Measurements from ENCODE around the gene HSP90B1.

Gene HSP90B1

GRCh38 chr12:103930034-103930786 is at the start of gene HSP90B1:
Gene HSP90B1 (plus strand): TSS chr12:103930410. CDS start chr12:103930516, 106 bp downstream.
- peak; percentile 95 for DNase-seq (ENCODE audit: low spot score)
- in situ Hi-C loops (cut with MboI; ENCODE audit: low pct_unique_long_range_greater_than_20kb, low sequenced_read_pairs, unreplicated experiment): no loop called here
- TF ChIP-seq, protein P1, sequence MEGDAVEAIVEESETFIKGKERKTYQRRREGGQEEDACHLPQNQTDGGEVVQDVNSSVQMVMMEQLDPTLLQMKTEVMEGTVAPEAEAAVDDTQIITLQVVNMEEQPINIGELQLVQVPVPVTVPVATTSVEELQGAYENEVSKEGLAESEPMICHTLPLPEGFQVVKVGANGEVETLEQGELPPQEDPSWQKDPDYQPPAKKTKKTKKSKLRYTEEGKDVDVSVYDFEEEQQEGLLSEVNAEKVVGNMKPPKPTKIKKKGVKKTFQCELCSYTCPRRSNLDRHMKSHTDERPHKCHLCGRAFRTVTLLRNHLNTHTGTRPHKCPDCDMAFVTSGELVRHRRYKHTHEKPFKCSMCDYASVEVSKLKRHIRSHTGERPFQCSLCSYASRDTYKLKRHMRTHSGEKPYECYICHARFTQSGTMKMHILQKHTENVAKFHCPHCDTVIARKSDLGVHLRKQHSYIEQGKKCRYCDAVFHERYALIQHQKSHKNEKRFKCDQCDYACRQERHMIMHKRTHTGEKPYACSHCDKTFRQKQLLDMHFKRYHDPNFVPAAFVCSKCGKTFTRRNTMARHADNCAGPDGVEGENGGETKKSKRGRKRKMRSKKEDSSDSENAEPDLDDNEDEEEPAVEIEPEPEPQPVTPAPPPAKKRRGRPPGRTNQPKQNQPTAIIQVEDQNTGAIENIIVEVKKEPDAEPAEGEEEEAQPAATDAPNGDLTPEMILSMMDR (IDR thresholded peaks at IDR 0.05; ENCODE audit: extremely low read depth, insufficient read depth, missing control alignments): no peak

DNA sequence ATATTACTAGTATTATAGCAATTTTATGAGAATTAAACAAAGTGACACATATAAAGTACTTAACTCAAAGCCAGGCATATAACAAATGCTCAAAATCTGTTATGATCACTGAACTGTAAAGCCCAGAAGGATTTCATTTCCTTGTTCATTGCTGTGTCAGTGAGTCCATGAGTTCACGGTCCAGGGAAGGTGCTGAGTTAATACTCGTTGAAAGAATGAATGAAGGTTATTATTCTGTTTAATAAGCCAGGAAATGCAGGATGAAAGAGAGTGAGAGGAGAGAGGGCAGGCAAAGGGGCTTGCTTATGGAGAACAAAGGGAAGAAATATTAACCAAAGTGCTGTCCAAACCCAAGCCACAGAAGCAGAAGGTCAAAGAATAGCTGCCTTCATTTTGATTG is 48.9 kb upstream of the HSP90B1 start:
- TF ChIP-seq, protein P1 (IDR thresholded peaks at IDR 0.05; ENCODE audit: extremely low read depth, insufficient read depth, missing control alignments): no peak
- in situ Hi-C loops (cut with MboI; ENCODE audit: low pct_unique_long_range_greater_than_20kb, low sequenced_read_pairs, unreplicated experiment): no loop called here

GRCh38 chr12:103882861-103883596 is 47.2 kb upstream of the HSP90B1 start:
- peak; percentile 38 for DNase-seq (ENCODE audit: low spot score)
- in situ Hi-C loops (cut with MboI; ENCODE audit: low pct_unique_long_range_greater_than_20kb, low sequenced_read_pairs, unreplicated experiment): no loop called here
- TF ChIP-seq, protein P1 (IDR thresholded peaks at IDR 0.05; ENCODE audit: extremely low read depth, insufficient read depth, missing control alignments): no peak

More for the DNA sequence above, 48.9 kb upstream of the HSP90B1 start:
- no peak for DNase-seq (ENCODE audit: low spot score)

DNA sequence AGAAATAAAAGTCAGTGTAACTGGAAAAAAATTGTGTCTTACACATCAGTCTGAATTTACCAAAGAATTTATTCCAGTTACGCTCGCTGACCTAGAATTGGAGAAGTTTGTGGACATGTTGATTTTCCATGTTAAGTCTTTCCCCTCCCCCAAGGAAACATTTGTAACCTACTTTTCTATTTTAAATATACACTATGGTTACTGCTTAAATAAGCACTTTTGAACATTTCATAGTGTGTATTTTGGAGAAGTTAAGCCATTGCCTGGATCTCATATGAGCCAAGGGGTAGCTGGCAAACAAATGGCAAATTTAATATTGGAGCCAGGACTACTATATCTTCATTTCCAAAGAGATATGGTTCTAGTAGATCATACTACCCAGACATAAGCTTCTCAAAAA is 46.3 kb upstream of the HSP90B1 start:
- DNase-seq (ENCODE audit: low spot score): no peak
- in situ Hi-C loops (cut with MboI; ENCODE audit: low pct_unique_long_range_greater_than_20kb, low sequenced_read_pairs, unreplicated experiment): no loop called here
- TF ChIP-seq, protein P1 (IDR thresholded peaks at IDR 0.05; ENCODE audit: extremely low read depth, insufficient read depth, missing control alignments): no peak

GRCh38 chr12:103884316-103884715 is 45.9 kb upstream of the HSP90B1 start:
- TF ChIP-seq, protein P1 (IDR thresholded peaks at IDR 0.05; ENCODE audit: extremely low read depth, insufficient read depth, missing control alignments): peak; percentile 78
- peak; percentile 59 for DNase-seq (ENCODE audit: low spot score)
- in situ Hi-C loops (cut with MboI; ENCODE audit: low pct_unique_long_range_greater_than_20kb, low sequenced_read_pairs, unreplicated experiment): no loop called here

DNA sequence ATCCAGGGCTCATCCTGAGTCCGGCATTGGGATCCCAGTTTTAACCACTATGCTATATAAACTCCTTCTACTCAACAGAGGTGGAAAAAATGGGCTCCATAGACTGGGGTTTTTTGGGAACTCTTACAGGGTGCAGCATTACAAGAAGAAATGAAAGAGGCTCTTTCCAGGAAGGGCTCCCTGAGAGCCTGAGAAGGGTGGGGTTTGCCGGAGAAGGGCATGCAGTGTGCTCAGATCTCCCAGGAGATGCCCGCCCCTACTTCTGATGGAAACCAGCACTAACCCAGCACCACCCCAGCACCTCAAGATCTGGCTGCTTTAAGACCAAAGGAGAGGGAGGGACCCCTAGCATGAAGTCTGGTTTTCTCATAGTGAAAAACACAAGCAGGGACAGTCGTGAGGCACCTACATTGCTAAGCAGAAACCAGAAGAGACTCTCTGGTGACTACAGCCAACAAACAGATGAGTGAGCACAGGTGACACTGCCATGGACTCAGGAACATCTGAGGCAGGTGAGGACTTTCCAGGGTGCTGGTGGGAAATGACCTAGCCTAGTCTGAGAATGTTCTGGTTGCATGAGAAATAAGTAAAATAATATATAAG is 43.9 kb upstream of the HSP90B1 start:
- in situ Hi-C loops (cut with MboI; ENCODE audit: low pct_unique_long_range_greater_than_20kb, low sequenced_read_pairs, unreplicated experiment): no loop called here
- no peak for DNase-seq (ENCODE audit: low spot score)
- TF ChIP-seq, protein P1 (IDR thresholded peaks at IDR 0.05; ENCODE audit: extremely low read depth, insufficient read depth, missing control alignments): no peak

All from GM13977 (cell line).